ENCODE data around the gene EIF2B5. TPM values are rescaled to one million over a fixed set of nuclear protein-coding genes. Genes with fewer than 3 reads are reported as not detected.

EIF2B5 gene
- total and polyA plus RNA-seq, 2 of the 13 experiments (the other 11 are each of a cell fraction or from before 2014, with no cell fraction given) = 38.4 to 60.2 TPM

GRCh38 chr3:184185461-184186183 is 50.5 kb downstream of the EIF2B5 start (continued):
- TF ChIP-seq ZFP62 (CRISPR knock-in tag; IDR thresholded peaks at IDR 0.05) (no peak), KDM5A (IDR thresholded peaks at IDR 0.05; ENCODE audit: borderline replicate concordance, low read length) (no peak), NR2F2 (IDR thresholded peaks at IDR 0.05; ENCODE audit: borderline replicate concordance, low read depth) (no peak), ZNF263 (CRISPR knock-in tag; IDR thresholded peaks at IDR 0.05) (no peak), ZGPAT (CRISPR knock-in tag; IDR thresholded peaks at IDR 0.05) (peak; percentile 80), RNF2 (conservative IDR thresholded peaks at IDR 0.05; ENCODE audit: low read depth) (peak; percentile 83), ZSCAN30 (CRISPR knock-in tag; IDR thresholded peaks at IDR 0.05) (no peak), GABPB1 (CRISPR knock-in tag; IDR thresholded peaks at IDR 0.05) (peak; percentile 87), ZMAT5 (CRISPR knock-in tag; IDR thresholded peaks at IDR 0.05; ENCODE audit: borderline replicate concordance, low read depth) (no peak), TRAFD1 (CRISPR knock-in tag; IDR thresholded peaks at IDR 0.05; ENCODE audit: borderline replicate concordance) (no peak), E2F5 (CRISPR knock-in tag; conservative IDR thresholded peaks at IDR 0.05) (peak; percentile 53; the same call in 1 of the 2 replicates), THAP8 (CRISPR knock-in tag; IDR thresholded peaks at IDR 0.05; ENCODE audit: borderline replicate concordance) (no peak; the same call in 1 of the 2 replicates), ZBTB8A (CRISPR knock-in tag; IDR thresholded peaks at IDR 0.05; ENCODE audit: borderline replicate concordance, low read depth) (no peak), RELA (CRISPR knock-in tag; IDR thresholded peaks at IDR 0.05) (no peak), ZFP90 (CRISPR knock-in tag; IDR thresholded peaks at IDR 0.05; ENCODE audit: borderline replicate concordance) (no peak), DPF2 (CRISPR knock-in tag; IDR thresholded peaks at IDR 0.05; ENCODE audit: borderline replicate concordance, low read depth) (no peak), ZBTB49 (CRISPR knock-in tag; IDR thresholded peaks at IDR 0.05; ENCODE audit: borderline replicate concordance) (no peak), CBFB (CRISPR knock-in tag; IDR thresholded peaks at IDR 0.05) (0 out of 2 replicates have a peak, but pooled peaks have one; percentile 12), TGIF2 (CRISPR knock-in tag; IDR thresholded peaks at IDR 0.05) (no peak), ETS1 (CRISPR knock-in tag; IDR thresholded peaks at IDR 0.05) (no peak), MED8 (CRISPR knock-in tag; IDR thresholded peaks at IDR 0.05; ENCODE audit: insufficient replicate concordance) (no peak)
